Hematopoietic multipotent progenitor cell treated with erythropoietin and hydrocortisone succinate and interleukin-3 and kit ligand, for 8 days (in vitro differentiated cells): ENCODE results near the gene KRTAP12-2.

ENCODE experiments used
- DNase-seq: peaks from one replicate; pipeline ENCODE4 v3.0.0-alpha.2; 2015

Gene KRTAP12-2

DNA sequence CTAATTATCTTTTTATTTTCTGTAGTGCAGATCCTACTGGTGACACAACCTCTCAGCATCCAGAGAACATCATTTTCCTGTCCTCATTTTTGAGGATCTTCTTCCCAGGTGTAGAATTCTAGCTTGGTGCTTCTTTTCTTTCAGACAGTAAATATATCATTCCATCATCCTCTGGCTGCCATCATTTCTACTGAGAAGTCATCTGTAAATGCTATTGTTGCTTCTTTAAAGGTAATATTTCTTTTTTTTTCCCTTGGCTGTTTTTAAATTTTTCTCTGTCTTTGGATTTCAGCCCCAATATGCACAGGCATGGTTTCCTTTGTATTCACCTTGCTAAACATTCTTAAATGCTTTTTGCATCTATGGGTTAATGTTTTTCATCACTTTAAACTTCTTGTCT is 43.2 kb downstream of the KRTAP12-2 start:
- DNase-seq = no peak

DNA sequence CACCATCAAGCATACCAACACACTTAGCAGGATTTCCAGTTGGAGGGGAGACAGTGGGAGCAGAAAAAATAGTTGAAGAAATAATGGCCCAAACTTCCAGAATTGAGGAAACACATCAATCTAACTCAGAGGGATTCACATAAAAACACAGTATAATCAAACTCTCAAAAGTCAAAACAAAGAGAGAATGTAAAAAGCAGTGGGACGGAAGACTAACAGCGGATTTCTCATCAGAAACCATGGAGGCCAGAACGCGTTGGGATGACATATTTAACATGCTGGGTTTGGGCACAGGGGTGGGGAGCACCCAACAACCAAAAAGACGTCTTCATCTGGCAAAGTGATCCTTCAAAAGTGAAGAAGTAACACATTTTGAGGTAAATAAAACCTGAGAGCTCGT is 46.8 kb downstream of the KRTAP12-2 start:
- DNase-seq = no peak

DNA sequence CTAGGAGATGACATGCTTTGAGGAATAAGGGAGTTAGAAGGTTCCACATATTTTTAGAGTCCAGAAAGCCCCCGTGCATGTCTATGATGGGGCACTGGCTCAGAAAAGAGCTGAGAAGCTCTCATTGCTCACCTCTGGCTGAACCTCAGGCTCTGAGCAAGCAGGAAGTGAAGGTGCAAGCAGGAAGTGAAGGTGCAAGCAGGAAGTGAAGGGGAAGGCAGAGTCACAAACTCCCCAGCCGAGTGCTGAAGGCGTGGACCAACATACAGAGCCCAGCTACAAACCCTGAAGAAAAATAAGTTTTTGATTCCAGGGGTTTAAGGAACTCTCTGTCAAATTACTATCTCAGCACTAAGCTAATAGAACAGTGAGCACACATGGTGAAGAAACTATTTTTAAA is 47.8 kb downstream of the KRTAP12-2 start:
- no peak for DNase-seq

DNA sequence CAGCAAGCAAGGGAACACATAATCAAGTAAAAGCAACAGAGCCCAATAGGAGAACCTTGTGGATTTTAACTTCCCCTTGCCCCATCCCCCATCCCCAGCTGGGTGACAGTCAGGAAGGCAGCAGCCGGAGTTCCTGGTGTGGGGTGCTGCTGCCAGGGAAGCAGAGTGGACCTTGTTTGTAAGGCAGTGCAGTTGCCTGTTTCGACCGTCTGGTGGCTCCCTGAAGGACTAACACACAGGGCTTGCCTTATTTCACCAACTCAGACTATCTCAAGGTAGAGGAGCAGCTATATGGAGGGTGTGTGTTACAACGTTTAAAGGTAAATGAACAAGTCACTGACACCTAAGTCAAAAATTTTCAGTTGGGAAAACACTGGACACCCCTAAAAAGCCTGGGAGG is 48.2 kb downstream of the KRTAP12-2 start:
- DNase-seq = peak; percentile 34

DNA sequence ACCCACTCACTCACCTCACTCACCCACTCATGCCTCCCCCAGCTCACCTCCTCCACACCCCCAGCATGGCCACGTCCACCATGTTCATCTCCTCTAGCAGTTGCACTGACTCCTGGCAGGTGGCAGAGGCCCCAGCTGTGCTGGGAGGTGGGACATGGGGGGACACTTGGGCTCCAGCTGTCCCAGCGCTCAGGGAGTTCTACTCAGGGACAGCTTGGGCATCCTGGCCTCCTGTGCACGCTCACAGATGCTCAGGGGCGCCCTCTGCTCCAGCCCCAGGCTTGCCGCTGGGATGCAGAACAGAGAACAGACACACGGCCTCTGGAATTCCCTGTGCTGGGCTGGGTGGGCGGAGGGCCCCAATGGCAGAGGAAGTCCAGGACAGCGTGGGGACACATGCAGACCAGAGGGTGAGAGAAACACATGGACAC is 49.6 kb downstream of the KRTAP12-2 start:
- no peak for DNase-seq

DNA sequence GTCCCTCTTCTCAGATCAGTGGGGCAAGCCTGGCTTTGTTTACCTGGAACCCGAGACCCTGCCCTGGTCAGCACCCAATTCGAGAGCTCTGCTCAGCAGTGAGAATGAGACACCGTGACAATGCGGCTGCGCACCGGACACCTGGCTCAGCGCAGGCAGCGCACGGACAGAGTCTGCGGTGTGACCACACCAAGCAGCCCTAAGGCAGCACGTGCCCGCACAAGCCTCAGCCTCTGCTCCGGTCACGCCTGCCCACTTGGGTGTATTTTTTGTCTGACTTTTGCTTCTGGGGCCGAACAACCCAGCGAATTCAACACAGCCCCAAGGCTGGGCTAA is 50.2 kb downstream of the KRTAP12-2 start:
- DNase-seq = no peak
